Measurements from ENCODE around the gene ALG10B. TPM values are rescaled to one million over a fixed set of nuclear protein-coding genes. Genes with fewer than 3 reads are reported as not detected.

Gene ALG10B
- total and polyA plus RNA-seq, 2 donors (not counting 3 experiments of a cell fraction or from before 2014, with no cell fraction given) = 8.0 to 9.0 TPM

GRCh38 chr12:38370311-38370710 lies 53.7 kb downstream of the ALG10B start:
- POLR2A ChIA-PET = no interaction called here
- CTCF ChIA-PET = no interaction called here
- no peaks in the 10 kb centered on the region for H3K4me1 ChIP-seq (ENCODE audit: control insufficient read depth, extremely low read depth, insufficient read depth, low read length)
- no peaks in the 10 kb centered on the region for H3K9me3 ChIP-seq (replicated peaks; ENCODE audit: control insufficient read depth, insufficient read depth, low read length)
- no peaks in the 10 kb centered on the region for H3K27me3 ChIP-seq (ENCODE audit: control insufficient read depth in 2 of 2, insufficient read depth in 2 of 2, low read length in 2 of 2)
- H3K79me2 ChIP-seq (ENCODE audit: control insufficient read depth, insufficient read depth, low read length) = no peaks in the 10 kb centered on the region
- DNase-seq (ENCODE audit: low read depth, low spot score) (no peak), FAIRE-seq (no peak)
- no peak for TF ChIP-seq MYC (IDR thresholded peaks at IDR 0.05; ENCODE audit: low read depth, low read length)
- TF ChIP-seq GATA2 (IDR thresholded peaks at IDR 0.05; ENCODE audit: insufficient read depth, insufficient read length, low read depth, low read length) = no peak
- TF ChIP-seq MAX (IDR thresholded peaks at IDR 0.05; ENCODE audit: insufficient read depth, insufficient read length) = no peak
- no peak for TF ChIP-seq EZH2 (IDR thresholded peaks at IDR 0.05; ENCODE audit: borderline replicate concordance, low read depth, low read length, severe bottlenecking)
- no peak for TF ChIP-seq CTCF (IDR thresholded peaks at IDR 0.05; ENCODE audit: extremely low read depth in 1 of 2, insufficient read depth in 1 of 2, low read depth in 1 of 2, low read length in 2 of 2)
- TF ChIP-seq FOS (IDR thresholded peaks at IDR 0.05; ENCODE audit: borderline replicate concordance, insufficient read depth, low read length) = no peak
- no peak for TF ChIP-seq POLR2AphosphoS5 (IDR thresholded peaks at IDR 0.05; ENCODE audit: insufficient read depth, low read depth, low read length)
- no peak for TF ChIP-seq JUN (IDR thresholded peaks at IDR 0.05; ENCODE audit: borderline replicate concordance, insufficient read depth, insufficient read length, low read depth)
- no peak for TF ChIP-seq POLR2A (IDR thresholded peaks at IDR 0.05; ENCODE audit: low read depth, low read length)
- H3K9me1 ChIP-seq (replicated peaks; ENCODE audit: control insufficient read depth, extremely low read depth, insufficient read depth, low read length) = no peaks in the 10 kb centered on the region
- intact Hi-C loops (cut with micrococcal nuclease) (no loop called here), dilution Hi-C loops (cut with MboI; ENCODE audit: extremely low pct_ligation_motif_present, low sequenced_read_pairs) (no loop called here)
- no peak overlapping the region for H3K4me2 ChIP-seq (ENCODE audit: insufficient read depth, low read length)
- no peaks in the 10 kb centered on the region for H3K36me3 ChIP-seq (ENCODE audit: control insufficient read depth in 2 of 2, extremely low read depth in 1 of 2, insufficient read depth in 2 of 2, low read length in 2 of 2)
- H3K9ac ChIP-seq (replicated peaks; ENCODE audit: extremely low read depth, insufficient read depth, low read length) = no peak overlapping the region
- H3K4me3 ChIP-seq (replicated peaks in 1 of 3; ENCODE audit: insufficient read depth in 1 of 3, low read depth in 1 of 3, low read length in 3 of 3) = no peak overlapping the region
- H3K27ac ChIP-seq (ENCODE audit: insufficient read depth, low read depth, low read length) = no peak overlapping the region
- H4K20me1 ChIP-seq (replicated peaks; ENCODE audit: control insufficient read depth, extremely low read depth, insufficient read depth, low read length) = no peaks in the 10 kb centered on the region
- BruUV-seq (replicated peaks) = no TSS peak
- H2AFZ ChIP-seq (ENCODE audit: low read depth, low read length) = no peak overlapping the region
